GM19043 (cell line): ENCODE measurements around the gene MAPK9.
"Not testable (repeated sequence)": the region's sequence is repeated elsewhere in the genome, so short reads cannot be mapped to it uniquely, and the experiment has no call there.

Source experiments
- ATAC-seq: cut with Tn5 transposase; IDR thresholded peaks from one replicate; pipeline ENCODE4 v1.9.1; 2021; ENCODE audit warnings: low read depth; ENCODE audit not compliant: unreplicated experiment

MAPK9 gene

GRCh38 chr5:180250329-180250728 is 41.6 kb downstream of the MAPK9 start:
- ATAC-seq = no peak

- no peak for ATAC-seq
These were observed 50.3 kb downstream of the MAPK9 start for GRCh38 chr5:180241600-180241999.

- no peak for ATAC-seq
These were observed 53.3 kb downstream of the MAPK9 start for GRCh38 chr5:180238631-180239030.

GRCh38 chr5:180235846-180236245 is 56.0 kb downstream of the MAPK9 start:
- no peak for ATAC-seq

GRCh38 chr5:180235077-180235476 is 56.8 kb downstream of the MAPK9 start:
- no peak for ATAC-seq

- ATAC-seq = no peak
These were observed 57.6 kb downstream of the MAPK9 start for GRCh38 chr5:180234271-180234670.

GRCh38 chr5:180233729-180234128 is 58.2 kb downstream of the MAPK9 start:
- ATAC-seq = no peak

- ATAC-seq = no peak
These were observed 61.9 kb downstream of the MAPK9 start for GRCh38 chr5:180230017-180230416.

- no peak for ATAC-seq
These were observed 69.8 kb downstream of the MAPK9 start for GRCh38 chr5:180222056-180222455.

GRCh38 chr5:180217797-180218196 is 74.1 kb downstream of the MAPK9 start:
- no peak for ATAC-seq

GRCh38 chr5:180216646-180217171 is 75.2 kb downstream of the MAPK9 start:
- no peak for ATAC-seq

- ATAC-seq = no peak
These were observed 75.9 kb downstream of the MAPK9 start for GRCh38 chr5:180215783-180216630.

- no peak for ATAC-seq
These were observed 76.8 kb downstream of the MAPK9 start for GRCh38 chr5:180214870-180215770.

GRCh38 chr5:180213657-180214207 is 78.2 kb downstream of the MAPK9 start:
- no peak for ATAC-seq

GRCh38 chr5:180213256-180213600 is 78.7 kb downstream of the MAPK9 start:
- no peak for ATAC-seq

- no peak for ATAC-seq
These were observed 79.3 kb downstream of the MAPK9 start for GRCh38 chr5:180212363-180213255.

GRCh38 chr5:180211761-180212035 is 80.2 kb downstream of the MAPK9 start:
- no peak for ATAC-seq

GRCh38 chr5:180210961-180211760 is 80.7 kb downstream of the MAPK9 start:
- no peak for ATAC-seq

GRCh38 chr5:180210077-180210476 is 81.8 kb downstream of the MAPK9 start:
- not testable (repeated sequence) for ATAC-seq
